CD14-positive monocyte (primary cell): ENCODE results near the gene SCFD1. TPM values are rescaled to one million over a fixed set of nuclear protein-coding genes. Genes with fewer than 3 reads are reported as not detected.

Experiments
- DNase-seq, 3 donors: peaks; one replicate each; pipeline ENCODE4 v3.0.0-alpha.2; 2011 to 2022
- H2AFZ ChIP-seq: 2 replicates; pipeline ENCODE4 v1.6.0; 2012; ENCODE audit warnings: mild to moderate bottlenecking, low read depth, low read length, inconsistent platforms; ENCODE audit not compliant: insufficient read depth, poor library complexity, severe bottlenecking
- H3K27ac ChIP-seq, 2 donors: 1 replicate in 1 of 2; 2 replicates in 1 of 2; pipeline ENCODE4 v1.5.1; 2012 to 2013; ENCODE audit warnings: low read length in 2 of 2, control low read depth in 1 of 2, inconsistent platforms in 1 of 2, low read depth in 1 of 2, mild to moderate bottlenecking in 1 of 2
- H3K27me3 ChIP-seq, 2 donors: one replicate each; pipeline versions ENCODE4 v1.6.0 to v1.6.1; 2011 to 2013; ENCODE audit warnings: low read length in 2 of 2; ENCODE audit not compliant: control insufficient read depth in 2 of 2, insufficient read depth in 2 of 2
- H3K36me3 ChIP-seq, 2 donors: replicated peaks in 1 of 2; 1 replicate in 1 of 2; 2 replicates in 1 of 2; pipeline versions ENCODE4 v1.5.1 to v1.6.1; 2012 to 2013; ENCODE audit warnings: low read length in 2 of 2, control low read depth in 1 of 2, inconsistent platforms in 1 of 2, mild to moderate bottlenecking in 1 of 2; ENCODE audit not compliant: insufficient read depth in 2 of 2, control insufficient read depth in 1 of 2
- H3K4me1 ChIP-seq, 2 donors: 1 replicate in 1 of 2; 2 replicates in 1 of 2; pipeline versions ENCODE4 v1.5.1 to v1.6.1; 2012 to 2013; ENCODE audit warnings: low read length in 2 of 2, control low read depth in 1 of 2, inconsistent platforms in 1 of 2, mild to moderate bottlenecking in 1 of 2, moderate library complexity in 1 of 2; ENCODE audit not compliant: insufficient read depth in 2 of 2, control insufficient read depth in 1 of 2
- H3K4me2 ChIP-seq: replicated peaks from 2 replicates; pipeline ENCODE3; 2012; ENCODE audit warnings: low read length, moderate library complexity, mild to moderate bottlenecking; ENCODE audit not compliant: poor library complexity, severe bottlenecking; ENCODE audit errors: extremely low read depth
- H3K4me3 ChIP-seq, 3 experiments: fragments of 200-600 bp in 1 of 3; sonication (generic) in 1 of 3; replicated peaks in 1 of 3; 1 replicate in 2 of 3; 2 replicates in 1 of 3; pipeline ENCODE4 v1.5.1; 2011 to 2013; ENCODE audit warnings: low read length in 3 of 3, mild to moderate bottlenecking in 3 of 3, control low read depth in 2 of 3, low read depth in 2 of 3, inconsistent platforms in 1 of 3, moderate library complexity in 1 of 3
- H3K79me2 ChIP-seq: 2 replicates; pipeline ENCODE4 v1.6.0; 2012; ENCODE audit warnings: mild to moderate bottlenecking, control low read depth, inconsistent platforms, low read length, moderate library complexity; ENCODE audit not compliant: insufficient read depth
- H3K9ac ChIP-seq: 2 replicates; pipeline ENCODE4 v1.6.0; 2017; ENCODE audit warnings: low read length, mild to moderate bottlenecking; ENCODE audit not compliant: insufficient read depth, poor library complexity, severe bottlenecking
- H3K9me3 ChIP-seq, 2 donors: replicated peaks in 1 of 2; 1 replicate in 1 of 2; 2 replicates in 1 of 2; pipeline versions ENCODE4 v1.5.1 to v1.6.1; 2012 to 2013; ENCODE audit warnings: low read length in 2 of 2, control low read depth in 1 of 2; ENCODE audit not compliant: control insufficient read depth in 1 of 2, insufficient read depth in 1 of 2
- H4K20me1 ChIP-seq: 2 replicates; pipeline ENCODE4 v1.6.0; 2012; ENCODE audit warnings: mild to moderate bottlenecking, low read length, control low read depth, moderate library complexity; ENCODE audit not compliant: insufficient read depth
- H3K27ac Mint-ChIP-seq, 7 donors: one replicate each; pipeline ENCODE4 v1.8.0; 2020; ENCODE audit warnings: mild to moderate bottlenecking in 7 of 7, mixed read lengths in 7 of 7, moderate library complexity in 6 of 7, inconsistent platforms in 2 of 7
- H3K27me3 Mint-ChIP-seq, 3 donors: one replicate each; pipeline ENCODE4 v1.8.0; 2021 to 2022; ENCODE audit warnings: low read depth in 3 of 3, mild to moderate bottlenecking in 3 of 3, mixed read lengths in 3 of 3, moderate library complexity in 3 of 3, inconsistent platforms in 1 of 3
- H3K36me3 Mint-ChIP-seq, 2 donors: one replicate each; pipeline ENCODE4 v1.8.0; 2020; ENCODE audit warnings: mixed read lengths in 2 of 2, inconsistent platforms in 1 of 2, mild to moderate bottlenecking in 1 of 2
- H3K4me1 Mint-ChIP-seq: one replicate; pipeline ENCODE4 v1.8.0; 2020; ENCODE audit warnings: mild to moderate bottlenecking, mixed read lengths
- H3K4me3 Mint-ChIP-seq, 2 donors: one replicate each; pipeline ENCODE4 v1.8.0; 2020; ENCODE audit warnings: mild to moderate bottlenecking in 2 of 2, mixed read lengths in 2 of 2, moderate library complexity in 1 of 2
- H3K9me3 Mint-ChIP-seq, 7 donors: one replicate each; pipeline ENCODE4 v1.8.0; 2020 to 2022; ENCODE audit warnings: mixed read lengths in 7 of 7, mild to moderate bottlenecking in 6 of 7, moderate library complexity in 6 of 7, inconsistent platforms in 2 of 7
- WGBS: methylation state at CpG from one replicate; pipeline ENCODE4 v1.1.5; 2013; ENCODE audit warnings: missing lambda C conversion rate; ENCODE audit not compliant: insufficient coverage; 5-methylcytosine and 5-hydroxymethylcytosine counted together
- intact Hi-C, 2 donors: fragments of 100-400 bp; cut with micrococcal nuclease; formaldehyde crosslinking; loops; one replicate each; pipeline versions ENCODE4 v1.15.0 to v1.15.1; 2023
- polyA plus RNA-seq, 3 donors: library from polyadenylated mRNA; depleted of rRNA in 1 of 3; unstranded in 2 of 3; stranded (reverse) in 1 of 3; fragments of 300-500 nt in 2 of 3; fragments of >200 nt in 1 of 3; fragmentation: Illumina TruSeq in 2 of 3; gene quantifications; 1 replicate in 2 of 3; 2 replicates in 1 of 3; pipeline ENCODE4 v1.2.3, GENCODE V29; 2012 to 2021
- TF ChIP-seq, protein P1 (sequence below): fragments of 200-600 bp; IDR thresholded peaks from one replicate; pipeline ENCODE4 v1.8.0; 2022; ENCODE audit warnings: antibody characterized with exemption, mild to moderate bottlenecking

The SCFD1 gene
- polyA plus RNA-seq, 3 donors, result 33.1 to 64.1 (median 44.9) TPM

DNA sequence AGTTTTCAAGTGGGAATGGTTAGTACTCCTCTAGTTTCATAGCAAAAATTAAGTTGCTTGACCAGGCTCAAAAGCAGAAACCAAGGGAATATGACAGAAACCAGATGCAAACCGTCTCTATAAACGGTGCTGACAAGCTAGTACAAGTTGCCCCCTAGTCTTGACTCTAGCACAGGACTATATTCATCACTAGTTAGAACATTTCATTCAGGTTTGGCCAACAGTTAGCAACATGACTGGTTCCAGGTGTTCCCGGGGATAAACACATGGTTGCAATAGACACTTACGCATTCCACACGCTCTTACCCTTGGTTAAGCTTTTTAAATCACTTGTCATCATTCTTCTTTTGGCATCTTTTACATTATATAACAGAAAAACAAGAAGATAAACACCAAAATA, 103.6 kb downstream of the SCFD1 start:
- Mint-ChIP-seq H3K36me3 (peaks cover 82 to 88% of the 10 kb centered on the region in 2 donors), H3K4me3 (no peak overlapping the region), H3K27ac (no peak overlapping the region), H3K4me1 (peaks cover 2% of the 10 kb centered on the region), H3K9me3 (peaks cover 0 to 8% (median 5%) of the 10 kb centered on the region in 7 donors), H3K27me3 (peaks cover 0 to 2% (median 0%) of the 10 kb centered on the region in 3 donors)
- H3K9me3 ChIP-seq, result peaks cover 0 to 2% of the 10 kb centered on the region in 2 donors
- H2AFZ ChIP-seq, result no peak overlapping the region
- no peak overlapping the region for H3K4me3 ChIP-seq
- no peaks in the 10 kb centered on the region for H3K4me1 ChIP-seq
- whole genome bisulfite sequencing, result 100% methylated on average over 3 of the region's 5 CpGs
- H3K27ac ChIP-seq, result no peak overlapping the region
- H3K36me3 ChIP-seq, result peaks cover 69 to 88% of the 10 kb centered on the region in 2 donors
- no peaks in the 10 kb centered on the region for H3K79me2 ChIP-seq
- no peaks in the 10 kb centered on the region for H3K27me3 ChIP-seq
- no peak for DNase-seq
- H4K20me1 ChIP-seq, result no peaks in the 10 kb centered on the region
- TF ChIP-seq, protein P1, sequence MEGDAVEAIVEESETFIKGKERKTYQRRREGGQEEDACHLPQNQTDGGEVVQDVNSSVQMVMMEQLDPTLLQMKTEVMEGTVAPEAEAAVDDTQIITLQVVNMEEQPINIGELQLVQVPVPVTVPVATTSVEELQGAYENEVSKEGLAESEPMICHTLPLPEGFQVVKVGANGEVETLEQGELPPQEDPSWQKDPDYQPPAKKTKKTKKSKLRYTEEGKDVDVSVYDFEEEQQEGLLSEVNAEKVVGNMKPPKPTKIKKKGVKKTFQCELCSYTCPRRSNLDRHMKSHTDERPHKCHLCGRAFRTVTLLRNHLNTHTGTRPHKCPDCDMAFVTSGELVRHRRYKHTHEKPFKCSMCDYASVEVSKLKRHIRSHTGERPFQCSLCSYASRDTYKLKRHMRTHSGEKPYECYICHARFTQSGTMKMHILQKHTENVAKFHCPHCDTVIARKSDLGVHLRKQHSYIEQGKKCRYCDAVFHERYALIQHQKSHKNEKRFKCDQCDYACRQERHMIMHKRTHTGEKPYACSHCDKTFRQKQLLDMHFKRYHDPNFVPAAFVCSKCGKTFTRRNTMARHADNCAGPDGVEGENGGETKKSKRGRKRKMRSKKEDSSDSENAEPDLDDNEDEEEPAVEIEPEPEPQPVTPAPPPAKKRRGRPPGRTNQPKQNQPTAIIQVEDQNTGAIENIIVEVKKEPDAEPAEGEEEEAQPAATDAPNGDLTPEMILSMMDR, result no peak
- H3K9ac ChIP-seq, result no peak overlapping the region
- no peak overlapping the region for H3K4me2 ChIP-seq
- intact Hi-C loops, result no loop called here

- Histone ChIP-seq H3K4me2 (no peak overlapping the region), H3K36me3 (peaks cover 56 to 81% of the 10 kb centered on the region in 2 donors), H3K4me3 (no peak overlapping the region), H3K27me3 (no peaks in the 10 kb centered on the region), H3K4me1 (no peaks in the 10 kb centered on the region), H3K79me2 (no peaks in the 10 kb centered on the region), H4K20me1 (no peaks in the 10 kb centered on the region), H3K9me3 (peaks cover 0 to 2% of the 10 kb centered on the region in 2 donors), H3K9ac (no peak overlapping the region), H2AFZ (no peak overlapping the region), H3K27ac (no peak overlapping the region)
- Mint-ChIP-seq H3K9me3 (peaks cover 0 to 8% (median 5%) of the 10 kb centered on the region in 7 donors), H3K27ac (no peak overlapping the region), H3K4me3 (no peak overlapping the region), H3K27me3 (peaks cover 0 to 2% (median 0%) of the 10 kb centered on the region in 3 donors), H3K36me3 (peaks cover 74 to 85% of the 10 kb centered on the region in 2 donors), H3K4me1 (no peaks in the 10 kb centered on the region)
- no CpG with 5 or more reads among the region's 5 CpGs for WGBS
- no peak for DNase-seq
- intact Hi-C loops, result no loop called here
- TF ChIP-seq, protein P1, result no peak
Observed at GRCh38 chr14:30728471-30728870, 106.4 kb downstream of the SCFD1 start.
